GM19397 (cell line): ENCODE data around the gene TUBB4B.

Experiments used
- ATAC-seq: cut with Tn5 transposase; IDR thresholded peaks from one replicate; pipeline ENCODE4 v1.9.1; 2021; ENCODE audit warnings: mild to moderate bottlenecking, moderate library complexity; ENCODE audit not compliant: unreplicated experiment

The TUBB4B gene

GRCh38 chr9:137224830-137225694, 16.0 kb upstream of the TUBB4B start, which contains the start of gene CYSRT1:
Gene CYSRT1, plus strand, starts transcription at chr9:137225174. Its CDS starts 448 bp downstream, at chr9:137225622.
- ATAC-seq: no peak

GRCh38 chr9:137225699-137226331, 15.3 kb upstream of the TUBB4B start:
- no peak for ATAC-seq

- no peak for ATAC-seq
Measured at GRCh38 chr9:137226338-137227053, 14.6 kb upstream of the TUBB4B start.

- no peak for ATAC-seq
Measured at GRCh38 chr9:137227054-137227852, 13.8 kb upstream of the TUBB4B start, which contains the start of gene RNF224. Gene RNF224, plus strand, starts transcription at chr9:137227502. Its CDS starts 834 bp downstream, at chr9:137228336.

GRCh38 chr9:137227853-137228505, 13.1 kb upstream of the TUBB4B start:
- ATAC-seq: no peak

- ATAC-seq: no peak
Measured at GRCh38 chr9:137228506-137228967, 12.6 kb upstream of the TUBB4B start.

GRCh38 chr9:137228968-137229896, 11.9 kb upstream of the TUBB4B start:
- ATAC-seq: no peak

GRCh38 chr9:137229903-137230704, 11.0 kb upstream of the TUBB4B start:
- ATAC-seq: no peak

GRCh38 chr9:137230705-137231371, 10.2 kb upstream of the TUBB4B start, which contains the start of gene SLC34A3:
Gene SLC34A3, plus strand, starts transcription at chr9:137230901. Its CDS starts 802 bp downstream, at chr9:137231703.
- no peak for ATAC-seq

- ATAC-seq: no peak
Measured at GRCh38 chr9:137231372-137232039, 9.6 kb upstream of the TUBB4B start.

- no peak for ATAC-seq
Measured at GRCh38 chr9:137232101-137232500, 9.0 kb upstream of the TUBB4B start.

- ATAC-seq: no peak
Measured at GRCh38 chr9:137232510-137232909, 8.6 kb upstream of the TUBB4B start.

- ATAC-seq: no peak
Measured at GRCh38 chr9:137233143-137233980, 7.7 kb upstream of the TUBB4B start.

GRCh38 chr9:137234055-137234697, 6.9 kb upstream of the TUBB4B start:
- no peak for ATAC-seq

GRCh38 chr9:137234758-137235423, 6.2 kb upstream of the TUBB4B start:
- no peak for ATAC-seq
